Measurements from ENCODE around the gene ZNF837. TPM values are rescaled to one million over a fixed set of nuclear protein-coding genes. Genes with fewer than 3 reads are reported as not detected.

ZNF837 gene
- total and polyA plus RNA-seq, 2 experiments from 2014 or later, result 5.0 to 5.4 TPM

- Histone ChIP-seq H4K20me1 (ENCODE audit: insufficient read depth, poor library complexity, severe bottlenecking) (peaks cover 2% of the 10 kb centered on the region), H3K27me3 (peaks cover 8% of the 10 kb centered on the region), H3K9me3 (ENCODE audit: low read depth) (no peaks in the 10 kb centered on the region), H2AFZ (no peak overlapping the region), H3K4me2 (no peak overlapping the region), H3K79me2 (peaks cover 7% of the 10 kb centered on the region), H3K4me3 (no peak overlapping the region), H3K9me2 (replicated peaks; ENCODE audit: insufficient read depth) (no peaks in the 10 kb centered on the region), H3K27ac (no peak overlapping the region), H3K36me3 (replicated peaks; ENCODE audit: insufficient read depth, low read depth) (no peaks in the 10 kb centered on the region), H3K4me1 (ENCODE audit: insufficient read depth) (peaks cover 14% of the 10 kb centered on the region)
- no peak for DNase-seq (ENCODE audit: low spot score)
- TF ChIP-seq EZH2 (IDR thresholded peaks at IDR 0.05; ENCODE audit: borderline replicate concordance) (no peak), EZH2phosphoT487 (IDR thresholded peaks at IDR 0.05; ENCODE audit: low read depth, severe bottlenecking, unreplicated experiment) (no peak), CTCF (IDR thresholded peaks at IDR 0.05; ENCODE audit: poor library complexity) (no peak)
- 83% methylated on average over 7 of the region's 7 CpGs for WGBS (ENCODE audit: low lambda C conversion rate, missing lambda C conversion rate)
These were observed 16.8 kb upstream of the ZNF837 start for GRCh38 chr19:58397533-58398037.

GRCh38 chr19:58396691-58397532 is 16.1 kb upstream of the ZNF837 start:
- Histone ChIP-seq H3K79me2 (peaks cover under 1% of the 10 kb centered on the region), H2AFZ (no peak overlapping the region), H3K4me2 (peak overlapping the region; percentile 56), H3K9me3 (ENCODE audit: low read depth) (no peaks in the 10 kb centered on the region), H3K9me2 (replicated peaks; ENCODE audit: insufficient read depth) (no peaks in the 10 kb centered on the region), H3K27ac (no peak overlapping the region), H3K4me3 (no peak overlapping the region), H4K20me1 (ENCODE audit: insufficient read depth, poor library complexity, severe bottlenecking) (peaks cover 3% of the 10 kb centered on the region), H3K27me3 (peaks cover 8% of the 10 kb centered on the region), H3K4me1 (ENCODE audit: insufficient read depth) (peaks cover 11% of the 10 kb centered on the region), H3K36me3 (replicated peaks; ENCODE audit: insufficient read depth, low read depth) (no peaks in the 10 kb centered on the region)
- 83% methylated on average over 36 of the region's 58 CpGs for WGBS (ENCODE audit: low lambda C conversion rate, missing lambda C conversion rate)
- TF ChIP-seq EZH2 (IDR thresholded peaks at IDR 0.05; ENCODE audit: borderline replicate concordance) (no peak), CTCF (IDR thresholded peaks at IDR 0.05; ENCODE audit: poor library complexity) (no peak), EZH2phosphoT487 (IDR thresholded peaks at IDR 0.05; ENCODE audit: low read depth, severe bottlenecking, unreplicated experiment) (no peak)
- no peak for DNase-seq (ENCODE audit: low spot score)

GRCh38 chr19:58395979-58396627 is 15.3 kb upstream of the ZNF837 start:
- H4K20me1 ChIP-seq (ENCODE audit: insufficient read depth, poor library complexity, severe bottlenecking), result peaks cover 10% of the 10 kb centered on the region
- no peak overlapping the region for H3K27ac ChIP-seq
- no peaks in the 10 kb centered on the region for H3K9me2 ChIP-seq (replicated peaks; ENCODE audit: insufficient read depth)
- WGBS (ENCODE audit: low lambda C conversion rate, missing lambda C conversion rate), result 14% methylated on average over 24 of the region's 75 CpGs
- peaks cover 11% of the 10 kb centered on the region for H3K4me1 ChIP-seq (ENCODE audit: insufficient read depth)
- H3K36me3 ChIP-seq (replicated peaks; ENCODE audit: insufficient read depth, low read depth), result no peaks in the 10 kb centered on the region
- peaks cover 8% of the 10 kb centered on the region for H3K27me3 ChIP-seq
- H3K4me2 ChIP-seq, result peak overlapping the region; percentile 71
- H2AFZ ChIP-seq, result no peak overlapping the region
- H3K79me2 ChIP-seq, result no peaks in the 10 kb centered on the region
- DNase-seq (ENCODE audit: low spot score), result peak; percentile 41
- no peaks in the 10 kb centered on the region for H3K9me3 ChIP-seq (ENCODE audit: low read depth)
- no peak overlapping the region for H3K4me3 ChIP-seq
- TF ChIP-seq CTCF (IDR thresholded peaks at IDR 0.05; ENCODE audit: poor library complexity) (no peak), EZH2 (IDR thresholded peaks at IDR 0.05; ENCODE audit: borderline replicate concordance) (no peak), EZH2phosphoT487 (IDR thresholded peaks at IDR 0.05; ENCODE audit: low read depth, severe bottlenecking, unreplicated experiment) (no peak)

Data from hepatocyte (in vitro differentiated cells).